IPS-18a (cell line): ENCODE results near the gene OBSL1.

Experiments used
- H3K27ac ChIP-seq: one replicate; pipeline ENCODE4 v1.5.1; 2013; ENCODE audit warnings: low read length
- H3K27me3 ChIP-seq: one replicate; pipeline ENCODE4 v1.6.1; 2013; ENCODE audit warnings: mild to moderate bottlenecking, low read length; ENCODE audit not compliant: control insufficient read depth, insufficient read depth
- H3K36me3 ChIP-seq: one replicate; pipeline ENCODE4 v1.6.1; 2013; ENCODE audit warnings: low read depth, low read length; ENCODE audit not compliant: control insufficient read depth
- H3K4me1 ChIP-seq: one replicate; pipeline ENCODE4 v1.6.1; 2013; ENCODE audit warnings: low read depth, low read length; ENCODE audit not compliant: control insufficient read depth
- H3K4me3 ChIP-seq: one replicate; pipeline ENCODE4 v1.5.1; 2013; ENCODE audit warnings: low read length
- H3K9ac ChIP-seq: one replicate; pipeline ENCODE4 v1.6.1; 2013; ENCODE audit warnings: mild to moderate bottlenecking, low read length, moderate library complexity
- H3K9me3 ChIP-seq: one replicate; pipeline ENCODE4 v1.6.1; 2013; ENCODE audit warnings: low read depth, low read length; ENCODE audit not compliant: control insufficient read depth

Gene OBSL1

GRCh38 chr2:219511547-219512325 is 59.6 kb downstream of the OBSL1 start:
- Histone ChIP-seq H3K27me3 (peaks cover 51% of the 10 kb centered on the region), H3K36me3 (no peaks in the 10 kb centered on the region), H3K4me3 (no peak overlapping the region), H3K27ac (no peak overlapping the region), H3K4me1 (peaks cover 43% of the 10 kb centered on the region), H3K9me3 (no peaks in the 10 kb centered on the region), H3K9ac (no peak overlapping the region)

GRCh38 chr2:219510512-219511135 is 60.7 kb downstream of the OBSL1 start:
- H3K4me1 ChIP-seq, result peaks cover 49% of the 10 kb centered on the region
- H3K27ac ChIP-seq, result no peak overlapping the region
- H3K27me3 ChIP-seq, result peaks cover 46% of the 10 kb centered on the region
- H3K36me3 ChIP-seq, result no peaks in the 10 kb centered on the region
- peak overlapping the region; percentile 58 for H3K4me3 ChIP-seq
- no peaks in the 10 kb centered on the region for H3K9me3 ChIP-seq
- H3K9ac ChIP-seq, result no peak overlapping the region

GRCh38 chr2:219509780-219510511 is 61.4 kb downstream of the OBSL1 start:
- Histone ChIP-seq H3K9me3 (no peaks in the 10 kb centered on the region), H3K9ac (no peak overlapping the region), H3K4me1 (peaks cover 49% of the 10 kb centered on the region), H3K4me3 (peak overlapping the region; percentile 58), H3K27ac (no peak overlapping the region), H3K27me3 (peaks cover 39% of the 10 kb centered on the region), H3K36me3 (no peaks in the 10 kb centered on the region)

- H3K9ac ChIP-seq, result no peak overlapping the region
Measured at GRCh38 chr2:219508971-219509779, 62.2 kb downstream of the OBSL1 start.

GRCh38 chr2:219508444-219508734 is 63.0 kb downstream of the OBSL1 start:
- Histone ChIP-seq H3K9me3 (no peaks in the 10 kb centered on the region), H3K27ac (no peak overlapping the region), H3K4me1 (peaks cover 43% of the 10 kb centered on the region), H3K27me3 (peaks cover 24% of the 10 kb centered on the region), H3K36me3 (no peaks in the 10 kb centered on the region), H3K4me3 (no peak overlapping the region), H3K9ac (no peak overlapping the region)

More at GRCh38 chr2:219508971-219509779, 62.2 kb downstream of the OBSL1 start:
- Histone ChIP-seq H3K27me3 (peaks cover 31% of the 10 kb centered on the region), H3K4me1 (peaks cover 49% of the 10 kb centered on the region), H3K27ac (no peak overlapping the region), H3K9me3 (no peaks in the 10 kb centered on the region), H3K36me3 (no peaks in the 10 kb centered on the region), H3K4me3 (peak overlapping the region; percentile 58)

GRCh38 chr2:219507581-219508443 is 63.5 kb downstream of the OBSL1 start:
- H3K27me3 ChIP-seq, result peaks cover 18% of the 10 kb centered on the region
- no peak overlapping the region for H3K9ac ChIP-seq
- H3K4me3 ChIP-seq, result no peak overlapping the region
- H3K27ac ChIP-seq, result no peak overlapping the region
- H3K4me1 ChIP-seq, result peaks cover 37% of the 10 kb centered on the region
- H3K36me3 ChIP-seq, result no peaks in the 10 kb centered on the region
- no peaks in the 10 kb centered on the region for H3K9me3 ChIP-seq

- peak overlapping the region; percentile 8 for H3K4me3 ChIP-seq
- H3K4me1 ChIP-seq, result peaks cover 35% of the 10 kb centered on the region
- peak overlapping the region; percentile 85 for H3K27ac ChIP-seq
- H3K9me3 ChIP-seq, result no peaks in the 10 kb centered on the region
- peak overlapping the region; percentile 46 for H3K9ac ChIP-seq
- no peaks in the 10 kb centered on the region for H3K36me3 ChIP-seq
- H3K27me3 ChIP-seq, result peaks cover 9% of the 10 kb centered on the region
Measured at GRCh38 chr2:219506802-219507526, 64.4 kb downstream of the OBSL1 start.

GRCh38 chr2:219506153-219506801 is 65.1 kb downstream of the OBSL1 start:
- H3K27me3 ChIP-seq, result peaks cover 5% of the 10 kb centered on the region
- H3K27ac ChIP-seq, result peak overlapping the region; percentile 85
- no peaks in the 10 kb centered on the region for H3K9me3 ChIP-seq
- H3K4me3 ChIP-seq, result no peak overlapping the region
- peaks cover 35% of the 10 kb centered on the region for H3K4me1 ChIP-seq
- H3K9ac ChIP-seq, result peak overlapping the region; percentile 46
- H3K36me3 ChIP-seq, result no peaks in the 10 kb centered on the region

GRCh38 chr2:219505585-219505984 is 65.8 kb downstream of the OBSL1 start:
- Histone ChIP-seq H3K9ac (no peak overlapping the region), H3K27me3 (peaks cover 5% of the 10 kb centered on the region), H3K9me3 (no peaks in the 10 kb centered on the region), H3K27ac (no peak overlapping the region), H3K36me3 (no peaks in the 10 kb centered on the region), H3K4me3 (no peak overlapping the region), H3K4me1 (peaks cover 35% of the 10 kb centered on the region)

GRCh38 chr2:219502618-219503017 is 68.7 kb downstream of the OBSL1 start:
- peaks cover 2% of the 10 kb centered on the region for H3K27me3 ChIP-seq
- H3K4me3 ChIP-seq, result no peak overlapping the region
- H3K9ac ChIP-seq, result no peak overlapping the region
- H3K4me1 ChIP-seq, result peaks cover 29% of the 10 kb centered on the region
- H3K9me3 ChIP-seq, result no peaks in the 10 kb centered on the region
- H3K27ac ChIP-seq, result no peak overlapping the region
- no peaks in the 10 kb centered on the region for H3K36me3 ChIP-seq
